NCI-H2196 treated with DMSO at 0.1 percent for 48 hours (cell line): ENCODE results near the gene UVRAG.
"Not testable (repeated sequence)": the region's sequence is repeated elsewhere in the genome, so short reads cannot be mapped to it uniquely, and the experiment has no call there.

Experiments used
- DNase-seq: peaks from one replicate; lab custom pipeline; 2025; ENCODE audit not compliant: unreplicated experiment; lab: John Stamatoyannopoulos, UW

Gene UVRAG

DNA sequence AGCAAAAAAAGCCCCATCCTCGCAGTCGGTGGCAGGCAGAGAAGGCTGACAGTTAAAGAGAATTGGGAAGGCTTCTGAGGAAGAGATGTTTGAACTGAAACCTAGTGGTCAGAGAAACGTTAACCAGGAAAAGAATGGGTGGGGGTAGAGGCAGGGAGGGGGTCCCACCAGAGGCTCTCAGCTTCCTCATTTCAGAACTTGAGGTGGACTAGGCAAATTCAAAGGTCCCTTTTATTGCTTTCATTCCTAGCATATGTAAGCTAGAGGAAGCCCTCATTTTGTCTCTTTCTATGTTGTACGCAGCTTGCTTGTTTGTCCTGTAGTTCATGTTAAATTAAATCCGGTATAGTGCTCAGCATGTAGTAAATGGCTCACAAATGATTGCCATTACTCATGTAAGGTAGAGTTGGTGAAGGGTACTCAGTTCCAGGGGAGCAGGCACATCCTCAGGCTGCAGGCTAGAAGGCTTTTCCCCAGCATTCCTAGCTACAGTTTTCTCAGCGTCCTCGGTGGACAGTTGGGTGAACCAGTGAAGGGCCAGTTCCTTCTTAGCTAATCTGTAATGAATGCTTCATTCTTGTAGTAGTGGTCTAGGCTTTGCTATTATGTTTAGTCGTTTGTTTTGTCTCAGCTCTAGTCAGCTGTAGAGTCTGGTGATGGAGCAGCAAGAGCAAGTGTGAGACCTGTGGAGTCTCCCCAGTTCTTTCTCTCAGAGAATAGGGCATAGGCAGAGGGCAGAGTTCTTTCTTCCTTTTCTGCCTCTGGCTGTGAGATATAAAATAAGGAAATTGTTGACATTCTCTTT lies 58.6 kb downstream of the UVRAG start:
- no peak for DNase-seq

DNA sequence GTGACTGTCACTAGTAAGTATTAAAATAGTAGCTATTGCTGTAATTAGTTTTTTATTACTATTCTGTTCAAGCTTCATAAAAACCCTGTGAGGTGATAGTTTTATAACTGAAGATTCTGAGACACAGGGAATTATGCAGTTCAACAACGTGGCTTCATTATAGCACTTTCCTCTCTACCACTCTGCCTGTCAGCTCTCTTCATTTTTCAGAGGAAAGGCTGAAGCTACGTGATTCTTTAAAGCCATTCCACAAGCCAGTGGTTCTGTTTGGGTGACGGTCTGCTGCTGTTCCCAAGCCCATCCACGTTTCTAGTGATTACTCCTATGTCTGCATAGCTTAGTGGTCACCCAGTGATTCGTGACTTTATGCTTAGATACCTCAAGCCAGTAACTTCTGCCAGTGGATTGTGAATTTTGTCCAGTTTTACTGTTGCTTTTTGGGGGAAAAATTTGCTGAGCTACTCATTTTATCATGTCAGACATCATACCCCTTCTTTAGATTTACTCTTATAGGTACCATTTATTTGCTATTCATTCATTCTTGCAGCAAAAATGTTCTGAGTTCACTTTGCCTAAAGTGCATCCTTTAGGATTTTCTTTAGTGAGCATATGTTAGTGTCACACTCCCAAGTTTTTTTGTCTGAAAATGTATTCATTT lies 59.8 kb downstream of the UVRAG start:
- no peak for DNase-seq

GRCh38 chr11:75877327-75877726 lies 62.3 kb downstream of the UVRAG start:
- DNase-seq = not testable (repeated sequence)

DNA sequence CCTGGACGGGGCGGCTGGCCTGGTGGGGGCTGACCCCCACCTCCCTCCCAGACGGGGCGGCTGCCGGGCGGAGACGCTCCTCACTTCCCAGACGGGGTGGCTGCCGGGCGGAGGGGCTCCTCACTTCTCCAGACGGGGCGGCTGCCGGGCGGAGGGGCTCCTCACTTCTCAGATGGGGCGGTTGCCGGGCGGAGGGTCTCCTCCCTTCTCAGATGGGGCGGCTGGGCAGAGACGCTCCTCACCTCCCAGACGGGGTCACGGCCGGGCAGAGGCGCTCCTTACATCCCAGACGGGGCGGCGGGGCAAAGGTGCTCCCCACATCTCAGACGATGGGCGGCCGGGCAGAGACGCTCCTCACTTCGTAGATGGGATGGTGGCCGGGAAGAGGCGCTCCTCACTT lies 62.9 kb downstream of the UVRAG start:
- not testable (repeated sequence) for DNase-seq

- no peak for DNase-seq
Observed at GRCh38 chr11:75878933-75879332, 63.9 kb downstream of the UVRAG start.

GRCh38 chr11:75879737-75880136 lies 64.7 kb downstream of the UVRAG start:
- DNase-seq = no peak

GRCh38 chr11:75880343-75880742 lies 65.3 kb downstream of the UVRAG start:
- not testable (repeated sequence) for DNase-seq

GRCh38 chr11:75884321-75884720 lies 69.3 kb downstream of the UVRAG start:
- no peak for DNase-seq

GRCh38 chr11:75888416-75888815 lies 73.4 kb downstream of the UVRAG start:
- no peak for DNase-seq

- no peak for DNase-seq
Observed at GRCh38 chr11:75891947-75892739, 77.1 kb downstream of the UVRAG start.

DNA sequence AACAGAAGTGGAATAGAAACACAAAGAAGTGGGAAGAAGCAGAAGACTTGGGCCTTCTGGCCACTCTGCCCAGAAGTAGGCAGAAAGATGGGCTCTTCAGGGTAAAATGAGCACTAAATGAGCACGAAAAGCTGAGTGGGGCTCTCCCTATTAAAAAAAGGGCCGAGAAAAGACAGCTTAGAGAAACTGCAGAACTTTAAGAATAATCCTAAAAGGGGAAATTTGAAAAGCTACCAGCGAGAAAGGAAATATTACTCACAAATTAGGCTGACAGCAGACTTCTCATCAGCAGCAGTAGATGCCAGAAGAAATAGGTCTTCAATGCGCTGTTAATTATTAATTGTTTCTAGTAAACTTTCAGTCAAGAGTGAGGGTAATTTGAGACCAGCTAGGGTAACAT lies 78.2 kb downstream of the UVRAG start:
- no peak for DNase-seq

DNA sequence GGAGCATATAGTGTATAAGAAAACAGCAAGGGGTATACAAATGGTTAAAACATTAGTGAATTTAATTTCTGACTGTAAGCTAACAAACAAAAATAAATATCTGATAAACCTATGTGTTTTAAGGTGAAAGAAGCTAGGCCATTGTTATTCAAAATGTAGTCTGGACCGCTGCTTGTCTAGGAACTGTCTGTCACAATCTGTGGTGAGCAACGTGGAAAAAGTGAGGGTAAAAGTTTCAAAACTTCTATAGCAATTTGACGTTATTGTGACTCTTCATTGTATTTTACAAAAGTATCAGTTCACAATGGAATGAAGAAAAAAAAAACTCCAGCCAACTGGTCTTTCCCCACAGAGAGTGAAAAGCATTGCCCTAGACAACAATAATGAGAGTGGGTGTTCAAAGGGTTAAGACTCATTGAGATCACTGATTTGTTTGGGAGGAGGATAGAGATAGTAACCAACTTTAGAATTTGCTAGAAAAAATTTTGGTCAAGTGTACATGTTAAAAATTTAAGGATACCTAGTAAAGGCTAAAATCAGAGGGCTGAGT lies 79.1 kb downstream of the UVRAG start:
- no peak for DNase-seq

DNA sequence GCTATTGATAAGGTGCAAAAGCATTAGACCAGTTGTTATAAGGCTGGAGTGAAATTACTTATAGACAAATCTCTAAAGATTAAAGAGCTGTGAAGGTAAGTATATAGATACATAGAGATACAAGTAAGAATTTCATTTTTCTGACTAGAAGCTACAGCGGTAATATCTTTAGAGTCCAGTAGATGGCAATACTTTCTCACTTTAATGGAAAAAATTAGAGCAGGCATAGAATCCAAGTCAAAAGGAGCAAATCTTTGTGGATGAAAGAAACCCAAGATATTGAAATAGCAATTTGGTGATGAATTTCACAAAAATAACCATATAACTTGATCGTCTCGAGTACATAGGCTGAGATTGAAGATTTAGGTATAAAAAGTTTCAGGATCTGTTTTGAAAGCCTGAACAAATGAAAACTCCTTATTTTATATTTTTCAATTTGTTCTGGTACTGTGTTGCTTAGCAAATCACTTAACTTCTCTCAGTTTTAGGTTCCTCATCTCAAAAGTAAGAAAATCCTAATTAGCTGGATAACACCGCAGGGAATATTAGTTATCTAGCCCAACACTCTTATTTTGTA lies 81.9 kb downstream of the UVRAG start:
- peak; percentile 44 for DNase-seq

DNA sequence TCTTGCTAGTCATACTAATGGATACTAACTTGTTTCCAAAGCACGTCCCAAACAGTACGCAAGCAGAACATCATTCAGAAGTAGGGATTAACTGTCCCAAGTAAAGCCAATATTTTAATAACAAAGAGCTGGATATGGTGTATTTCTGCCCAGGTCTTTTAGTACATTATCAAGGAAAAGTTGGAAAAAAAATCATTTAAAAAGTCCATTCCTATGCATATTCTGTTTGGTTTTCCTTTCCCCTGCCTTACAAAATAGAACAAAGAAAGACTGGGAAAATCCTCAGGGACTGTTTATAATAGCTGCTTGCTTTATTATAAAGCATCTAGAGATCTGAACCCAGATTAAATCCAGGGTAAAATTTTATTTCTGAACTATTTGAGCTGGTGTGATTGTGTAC lies 83.9 kb downstream of the UVRAG start:
- no peak for DNase-seq

DNA sequence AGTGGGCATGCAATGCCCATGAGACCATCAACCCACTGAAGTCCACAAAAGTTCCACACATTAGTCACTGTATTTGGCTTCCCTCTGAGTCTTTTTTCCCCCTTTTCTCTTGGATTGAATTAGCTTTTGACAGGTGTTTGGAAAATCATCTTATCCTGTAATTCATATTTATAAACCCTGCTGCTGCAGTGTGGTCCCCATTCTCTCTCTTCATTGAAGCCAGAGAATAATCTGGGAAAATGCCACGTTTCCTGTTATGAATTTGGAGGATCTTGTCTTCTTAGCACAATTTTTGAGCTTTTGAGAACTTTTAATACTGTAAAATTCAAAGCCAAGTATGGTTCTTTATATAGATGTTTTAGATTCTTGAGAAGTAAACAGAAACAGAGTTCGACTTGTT lies 84.8 kb downstream of the UVRAG start:
- no peak for DNase-seq

DNA sequence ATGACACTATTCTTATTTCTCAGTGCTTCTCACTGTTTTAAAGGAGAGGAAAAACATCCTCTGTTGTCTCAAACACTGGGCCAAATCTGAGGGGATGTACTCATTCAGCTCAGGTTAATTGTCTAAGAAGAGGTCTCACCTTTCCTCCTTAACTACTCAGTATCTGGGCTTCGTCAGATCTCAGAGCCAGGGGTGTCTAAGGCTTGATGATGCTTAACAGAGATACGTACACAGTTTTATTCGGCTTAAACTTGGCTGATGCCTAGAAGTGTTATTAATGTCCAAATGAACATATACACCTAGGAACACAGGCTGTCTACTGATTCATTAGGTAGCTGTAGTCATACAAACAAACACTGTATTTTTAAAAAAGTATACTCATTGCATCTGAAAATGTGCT lies 85.8 kb downstream of the UVRAG start:
- DNase-seq = no peak

DNA sequence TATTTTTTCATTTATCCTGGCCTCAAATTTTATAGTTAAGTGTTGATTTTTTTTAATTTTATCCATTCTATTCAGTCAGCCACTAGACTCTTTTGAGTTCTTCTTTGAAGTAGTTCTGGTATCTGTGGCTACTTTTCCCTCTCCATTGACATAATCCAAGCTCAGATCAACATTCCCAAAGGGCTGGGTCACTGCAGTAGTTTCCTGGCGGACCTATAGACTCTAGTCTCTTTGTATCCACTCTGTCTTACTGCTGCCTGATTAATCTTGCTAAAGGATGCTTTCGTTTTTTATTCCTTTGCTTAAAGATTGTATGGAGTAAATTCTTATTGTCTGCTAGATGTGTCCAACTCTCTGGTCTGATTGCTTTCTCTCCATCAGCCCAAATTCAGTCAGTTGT lies 87.6 kb downstream of the UVRAG start:
- DNase-seq = no peak

- DNase-seq = no peak
Observed at GRCh38 chr11:75903276-75903675, 88.3 kb downstream of the UVRAG start.

GRCh38 chr11:75905434-75905833 lies 90.4 kb downstream of the UVRAG start:
- DNase-seq = no peak

DNA sequence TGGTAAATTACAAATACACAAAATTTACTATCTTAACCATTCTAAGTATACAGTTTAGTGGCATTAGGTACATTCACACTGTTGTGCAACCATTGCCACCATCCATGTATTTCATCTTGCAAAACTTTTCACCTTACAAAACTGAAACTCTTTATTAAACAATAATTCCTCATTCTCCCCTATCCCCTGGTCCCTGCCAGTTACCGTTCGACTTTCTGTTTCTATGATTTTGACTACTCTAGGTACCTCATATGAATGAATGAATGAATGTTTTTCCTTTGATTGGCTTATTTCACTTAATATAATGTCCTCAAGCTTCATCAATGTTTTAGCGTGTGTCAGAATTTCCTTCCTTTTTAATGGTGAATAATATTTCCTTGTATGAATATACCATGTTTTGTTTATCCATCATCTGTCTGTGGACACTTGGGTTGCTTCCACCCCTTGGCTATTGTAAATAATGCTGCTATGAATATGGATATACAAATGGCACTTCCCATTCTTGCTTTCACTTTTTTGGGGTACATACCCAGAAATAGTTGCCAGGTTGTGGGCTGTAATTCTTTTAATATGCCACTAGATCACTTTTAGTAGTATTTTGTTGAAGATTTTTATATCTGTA lies 93.0 kb downstream of the UVRAG start:
- no peak for DNase-seq
